MM.1S (cell line): ENCODE results near the gene CD7.

Experiments
- DNase-seq: peaks from one replicate; pipeline ENCODE4 v3.0.0-alpha.2; 2015
- H2AFZ ChIP-seq: fragments of 300-600 bp; sonication (generic); 2 replicates; pipeline ENCODE4 v1.6.0; 2016; ENCODE audit warnings: antibody characterized with exemption, low read length
- H3F3A ChIP-seq: fragments of 300-600 bp; sonication (generic); 2 replicates; pipeline ENCODE4 v1.6.1; 2016; ENCODE audit warnings: mild to moderate bottlenecking, antibody characterized with exemption, low read length, moderate library complexity, mixed read lengths; ENCODE audit not compliant: insufficient read depth
- H3K27ac ChIP-seq: fragments of 300-600 bp; sonication (generic); 2 replicates; pipeline ENCODE4 v1.5.1; 2016; ENCODE audit warnings: mild to moderate bottlenecking, low read length
- H3K27me3 ChIP-seq: fragments of 300-600 bp; sonication (generic); replicated peaks from 2 replicates; pipeline ENCODE4 v1.6.0; 2016; ENCODE audit warnings: low read length; ENCODE audit not compliant: insufficient read depth
- H3K36me3 ChIP-seq: fragments of 300-600 bp; sonication (generic); replicated peaks from 2 replicates; pipeline ENCODE4 v1.6.1; 2016; ENCODE audit warnings: mild to moderate bottlenecking, low read length, mixed read lengths; ENCODE audit not compliant: insufficient read depth
- H3K4me1 ChIP-seq: fragments of 300-600 bp; sonication (generic); 2 replicates; pipeline ENCODE4 v1.6.1; 2016; ENCODE audit warnings: low read length, mixed read lengths
- H3K4me2 ChIP-seq: fragments of 300-600 bp; sonication (generic); 2 replicates; pipeline ENCODE4 v1.6.0; 2016; ENCODE audit warnings: low read depth, low read length
- H3K4me3 ChIP-seq: fragments of 300-600 bp; sonication (generic); 2 replicates; pipeline ENCODE4 v1.5.1; 2016; ENCODE audit warnings: low read length, mixed read lengths
- H3K79me2 ChIP-seq: fragments of 300-600 bp; sonication (generic); 2 replicates; pipeline ENCODE4 v1.6.1; 2016; ENCODE audit warnings: mixed run types, low read length, mixed read lengths
- H3K9ac ChIP-seq: fragments of 300-600 bp; sonication (generic); 2 replicates; pipeline ENCODE4 v1.6.1; 2016; ENCODE audit warnings: low read length, mixed read lengths
- H3K9me2 ChIP-seq: fragments of 300-600 bp; sonication (generic); replicated peaks from 2 replicates; pipeline ENCODE4 v1.6.1; 2016; ENCODE audit warnings: mild to moderate bottlenecking, low read length, mixed read lengths; ENCODE audit not compliant: insufficient read depth
- H3K9me3 ChIP-seq: fragments of 300-600 bp; sonication (generic); replicated peaks from 2 replicates; pipeline ENCODE4 v1.6.1; 2016; ENCODE audit warnings: mild to moderate bottlenecking, low read length, mixed read lengths; ENCODE audit not compliant: insufficient read depth
- H4K20me1 ChIP-seq: fragments of 300-600 bp; sonication (generic); 2 replicates; pipeline ENCODE4 v1.6.1; 2016; ENCODE audit warnings: mild to moderate bottlenecking, low read length, moderate library complexity, mixed read lengths; ENCODE audit not compliant: insufficient read depth
- EZH2 ChIP-seq: fragments of 300-600 bp; sonication (generic); optimal IDR thresholded peaks from 2 replicates; pipeline ENCODE3; 2017; ENCODE audit warnings: low read depth, mild to moderate bottlenecking, antibody characterized with exemption, low read length, mixed read lengths
- EZH2phosphoT487 ChIP-seq: fragments of 300-600 bp; sonication (generic); IDR thresholded peaks from 2 replicates; pipeline ENCODE4 v1.6.1; 2018; ENCODE audit warnings: antibody characterized with exemption, low read length
- TF ChIP-seq, protein P1 (sequence below): fragments of 300-600 bp; sonication (generic); IDR thresholded peaks from 2 replicates; pipeline ENCODE4 v1.5.1; 2016; ENCODE audit warnings: antibody characterized with exemption, low read length, mixed read lengths

CD7 gene

DNA sequence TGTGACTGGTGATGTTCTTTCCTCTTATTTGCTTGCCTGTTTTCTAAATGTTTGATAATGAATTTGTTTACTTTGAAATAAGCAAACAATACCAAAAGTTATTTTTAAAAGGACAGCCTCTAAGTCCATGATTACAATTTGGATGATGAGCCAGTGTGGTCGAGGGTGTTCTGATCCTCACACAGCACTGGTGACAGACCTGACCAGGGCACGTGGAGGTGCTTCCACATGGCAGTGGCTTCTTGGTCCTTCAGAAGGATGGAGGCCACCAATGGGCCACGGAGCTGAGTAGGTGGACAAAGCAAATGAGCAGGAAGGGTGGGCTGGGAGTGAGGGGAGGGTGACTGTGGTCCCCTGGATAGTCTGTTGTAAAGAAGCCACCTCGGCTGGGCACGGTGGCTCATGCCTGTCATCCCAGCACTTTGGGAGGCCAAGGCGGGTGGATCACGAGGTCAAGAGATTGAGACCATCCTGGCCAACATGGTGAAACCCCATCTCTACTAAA, 37.4 kb upstream of the CD7 start:
- Histone ChIP-seq H3K27ac (no peak overlapping the region), H3F3A (peaks cover 28% of the 10 kb centered on the region), H3K27me3 (no peaks in the 10 kb centered on the region), H3K9me2 (no peaks in the 10 kb centered on the region), H3K36me3 (no peaks in the 10 kb centered on the region), H3K9ac (no peak overlapping the region), H4K20me1 (no peaks in the 10 kb centered on the region), H3K4me2 (no peak overlapping the region), H3K4me3 (no peak overlapping the region), H3K4me1 (peaks cover 59% of the 10 kb centered on the region), H3K79me2 (no peaks in the 10 kb centered on the region), H2AFZ (no peak overlapping the region), H3K9me3 (no peaks in the 10 kb centered on the region)
- no peak for TF ChIP-seq EZH2phosphoT487
- TF ChIP-seq, protein P1, sequence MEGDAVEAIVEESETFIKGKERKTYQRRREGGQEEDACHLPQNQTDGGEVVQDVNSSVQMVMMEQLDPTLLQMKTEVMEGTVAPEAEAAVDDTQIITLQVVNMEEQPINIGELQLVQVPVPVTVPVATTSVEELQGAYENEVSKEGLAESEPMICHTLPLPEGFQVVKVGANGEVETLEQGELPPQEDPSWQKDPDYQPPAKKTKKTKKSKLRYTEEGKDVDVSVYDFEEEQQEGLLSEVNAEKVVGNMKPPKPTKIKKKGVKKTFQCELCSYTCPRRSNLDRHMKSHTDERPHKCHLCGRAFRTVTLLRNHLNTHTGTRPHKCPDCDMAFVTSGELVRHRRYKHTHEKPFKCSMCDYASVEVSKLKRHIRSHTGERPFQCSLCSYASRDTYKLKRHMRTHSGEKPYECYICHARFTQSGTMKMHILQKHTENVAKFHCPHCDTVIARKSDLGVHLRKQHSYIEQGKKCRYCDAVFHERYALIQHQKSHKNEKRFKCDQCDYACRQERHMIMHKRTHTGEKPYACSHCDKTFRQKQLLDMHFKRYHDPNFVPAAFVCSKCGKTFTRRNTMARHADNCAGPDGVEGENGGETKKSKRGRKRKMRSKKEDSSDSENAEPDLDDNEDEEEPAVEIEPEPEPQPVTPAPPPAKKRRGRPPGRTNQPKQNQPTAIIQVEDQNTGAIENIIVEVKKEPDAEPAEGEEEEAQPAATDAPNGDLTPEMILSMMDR = no peak
- TF ChIP-seq EZH2 = no peak
- no peak for DNase-seq

DNA sequence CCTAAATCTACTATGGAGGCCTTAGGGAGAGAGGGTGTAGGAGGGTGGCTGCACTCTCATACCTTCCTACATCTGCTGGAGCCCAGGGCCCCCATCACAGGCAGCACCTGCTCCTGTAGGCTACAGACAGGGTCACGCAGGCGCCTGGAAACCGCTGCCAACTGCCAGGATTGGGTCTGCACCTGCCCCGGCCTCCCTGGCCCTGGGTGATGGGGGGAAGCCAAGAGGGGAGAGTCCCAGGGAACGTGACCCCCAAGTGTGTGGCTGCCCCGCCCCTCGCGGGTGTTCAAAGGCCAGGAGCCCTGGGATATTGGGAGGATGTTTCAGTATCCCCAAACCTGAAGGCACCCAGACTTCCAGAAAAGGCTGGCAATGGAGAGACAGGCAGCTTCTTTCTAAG, 36.1 kb upstream of the CD7 start:
- no peak overlapping the region for H3K27ac ChIP-seq
- peaks cover 55% of the 10 kb centered on the region for H3K4me1 ChIP-seq
- no peak overlapping the region for H3K9ac ChIP-seq
- H4K20me1 ChIP-seq = no peaks in the 10 kb centered on the region
- DNase-seq = no peak
- no peaks in the 10 kb centered on the region for H3K27me3 ChIP-seq
- peaks cover 33% of the 10 kb centered on the region for H3F3A ChIP-seq
- no peak overlapping the region for H3K4me2 ChIP-seq
- H3K9me3 ChIP-seq = no peaks in the 10 kb centered on the region
- no peaks in the 10 kb centered on the region for H3K36me3 ChIP-seq
- no peak for TF ChIP-seq EZH2phosphoT487
- TF ChIP-seq, protein P1 = no peak
- TF ChIP-seq EZH2 = no peak
- H3K79me2 ChIP-seq = no peaks in the 10 kb centered on the region
- H2AFZ ChIP-seq = no peak overlapping the region
- no peak overlapping the region for H3K4me3 ChIP-seq
- H3K9me2 ChIP-seq = no peaks in the 10 kb centered on the region

DNA sequence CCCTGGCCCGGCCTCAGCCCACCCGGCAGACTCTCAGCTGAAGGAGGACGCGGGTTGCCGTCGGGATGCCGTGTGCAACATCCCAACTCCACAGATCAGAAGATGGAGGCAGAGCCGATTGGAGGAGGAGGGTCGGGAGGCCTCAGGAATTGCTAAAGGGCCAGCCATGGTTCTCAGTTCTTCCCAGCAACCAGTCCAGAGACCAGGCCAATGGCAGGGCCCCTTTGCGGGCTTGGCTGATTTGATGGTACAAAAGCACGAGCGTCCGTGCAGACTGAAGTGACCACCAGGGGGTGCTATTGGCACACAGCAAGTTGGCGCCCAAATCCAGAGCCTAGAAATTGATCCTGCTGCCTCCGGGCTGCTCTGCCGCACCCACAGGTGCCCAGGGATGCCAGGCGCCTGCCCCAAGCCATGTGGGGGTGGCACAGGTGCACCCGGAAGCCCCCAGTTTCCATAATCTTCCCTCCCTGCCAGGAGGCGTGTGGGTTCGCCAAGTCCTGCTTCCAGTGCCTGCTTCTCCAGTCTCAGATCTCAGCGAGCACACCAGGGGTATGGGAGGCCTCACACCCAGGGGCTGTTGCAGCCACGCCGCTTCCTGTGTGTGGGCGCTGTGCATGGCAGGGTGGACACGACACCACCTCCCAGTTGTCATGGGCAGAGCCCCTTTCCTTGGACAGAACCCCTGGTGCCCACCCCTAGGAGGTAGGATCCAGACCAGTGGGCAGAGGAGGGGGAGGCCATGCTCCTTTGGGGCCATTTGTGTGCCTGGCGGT, 34.5 kb upstream of the CD7 start:
- Histone ChIP-seq H3K9me2 (no peaks in the 10 kb centered on the region), H3K79me2 (no peaks in the 10 kb centered on the region), H3K36me3 (no peaks in the 10 kb centered on the region), H3K9me3 (no peaks in the 10 kb centered on the region), H3K27ac (peak overlapping the region; percentile 99), H2AFZ (peak overlapping the region; percentile 60), H3K27me3 (no peaks in the 10 kb centered on the region), H3K4me3 (peak overlapping the region; percentile 24), H3K4me1 (peaks cover 41% of the 10 kb centered on the region), H4K20me1 (no peaks in the 10 kb centered on the region), H3F3A (peaks cover 24% of the 10 kb centered on the region), H3K4me2 (peak overlapping the region; percentile 80), H3K9ac (peak overlapping the region; percentile 78)
- TF ChIP-seq, protein P1 = peak; percentile 93
- TF ChIP-seq EZH2 = no peak
- DNase-seq = peak; percentile 93
